Stimulated activated CD8-positive, alpha-beta memory T cell treated with anti-CD3 and anti-CD28 coated beads, Interleukin-4, amount 100 ng/mL, for 1 hour (primary cell): ENCODE measurements around the gene CD2AP.
"Not testable (repeated sequence)": the region's sequence is repeated elsewhere in the genome, so short reads cannot be mapped to it uniquely, and the experiment has no call there.

Source experiments
- DNase-seq, 2 donors: peaks; one replicate each; pipeline ENCODE4 v3.0.0-alpha.2; 2020; ENCODE audit warnings: low read depth in 2 of 2, low spot score in 1 of 2

Gene CD2AP

GRCh38 chr6:47553243-47553642, 75.7 kb downstream of the CD2AP start:
- DNase-seq = not testable (repeated sequence)

DNA sequence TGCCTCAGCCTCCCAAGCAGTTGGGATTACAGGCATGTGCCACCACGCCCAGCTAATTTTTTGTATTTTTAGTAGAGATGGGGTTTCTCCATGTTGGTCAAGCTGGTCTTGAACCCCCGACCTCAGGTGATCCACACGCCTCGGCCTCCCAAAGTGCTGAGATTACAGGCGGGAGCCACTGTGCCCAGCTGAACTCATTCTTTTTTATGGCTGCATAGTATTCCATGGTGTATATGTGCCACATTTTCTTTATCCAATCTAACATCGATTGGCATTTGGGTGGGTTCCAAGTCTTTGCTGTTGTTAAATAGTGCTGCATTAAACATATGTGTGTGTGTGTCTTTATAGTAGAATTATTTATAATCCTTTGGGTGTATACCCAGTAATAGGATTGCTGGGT, 78.9 kb downstream of the CD2AP start:
- not testable (repeated sequence) for DNase-seq

GRCh38 chr6:47563162-47563561, 85.6 kb downstream of the CD2AP start:
- DNase-seq = no peak

DNA sequence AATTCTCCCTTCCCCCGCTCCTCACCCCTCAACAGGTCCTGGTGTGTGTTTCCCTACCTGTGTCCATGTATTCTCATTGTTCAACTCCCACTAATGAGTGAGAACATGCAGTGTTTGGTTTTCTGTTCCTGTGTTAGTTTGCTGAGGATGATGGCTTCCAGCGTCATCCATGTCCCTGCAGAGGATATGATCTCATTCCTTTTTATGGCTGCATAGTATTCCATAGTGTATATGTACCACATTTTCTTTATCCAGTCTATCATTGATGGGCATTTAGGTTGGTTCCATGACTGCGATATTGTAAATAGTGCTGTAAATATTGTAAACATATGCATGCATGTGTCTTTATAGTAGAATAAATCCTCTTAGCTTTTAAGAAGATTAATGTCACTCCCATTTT, 89.0 kb downstream of the CD2AP start:
- DNase-seq = not testable (repeated sequence)

DNA sequence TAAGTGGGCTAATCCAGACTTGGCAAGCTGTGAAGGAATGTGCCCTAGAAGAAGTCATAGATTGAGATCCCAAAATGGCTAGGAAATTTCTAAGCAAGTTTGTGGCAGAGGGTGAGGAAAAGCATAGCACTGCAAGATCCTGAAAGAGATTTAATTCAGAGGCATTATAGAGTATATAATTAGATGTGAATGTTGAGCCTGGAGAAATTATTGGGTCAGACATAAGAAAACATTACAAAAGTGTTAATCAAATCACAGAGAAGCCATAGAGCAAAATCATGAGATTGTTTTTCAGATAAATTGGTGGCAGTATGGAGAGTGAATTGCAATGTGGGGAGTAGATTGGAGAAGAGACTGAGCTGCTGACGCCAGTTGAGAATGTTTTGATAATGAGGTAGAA, 90.0 kb downstream of the CD2AP start:
- no peak for DNase-seq

- no peak for DNase-seq
Measured at GRCh38 chr6:47571488-47571887, 93.9 kb downstream of the CD2AP start.

- DNase-seq = no peak
Measured at GRCh38 chr6:47573109-47573508, 95.5 kb downstream of the CD2AP start.

- DNase-seq = no peak
Measured at GRCh38 chr6:47574789-47575188, 97.2 kb downstream of the CD2AP start.

DNA sequence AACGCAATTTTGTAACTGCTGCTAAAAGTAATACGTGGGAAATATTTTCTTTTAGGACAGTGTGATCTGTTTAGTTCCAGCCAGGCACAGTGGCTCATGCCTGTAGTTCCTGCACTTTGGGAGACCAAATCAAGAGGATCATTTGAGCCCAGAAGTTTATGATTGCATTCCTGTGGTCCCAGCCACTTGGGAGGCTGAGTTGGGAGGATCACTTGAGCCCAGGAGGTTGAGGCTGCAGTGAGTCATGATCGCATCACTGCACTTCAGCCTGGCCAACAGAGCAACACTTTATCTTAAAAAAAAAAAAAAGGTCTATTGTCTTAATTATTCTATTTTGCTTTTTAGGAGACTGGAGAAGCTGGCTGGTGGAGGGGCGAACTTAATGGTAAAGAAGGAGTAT, 101.5 kb downstream of the CD2AP start:
- DNase-seq = no peak

- no peak for DNase-seq
Measured at GRCh38 chr6:47581591-47581990, 104.0 kb downstream of the CD2AP start.

GRCh38 chr6:47587493-47587892, 109.9 kb downstream of the CD2AP start:
- DNase-seq = no peak

GRCh38 chr6:47592131-47592840, 114.7 kb downstream of the CD2AP start:
- no peak for DNase-seq

DNA sequence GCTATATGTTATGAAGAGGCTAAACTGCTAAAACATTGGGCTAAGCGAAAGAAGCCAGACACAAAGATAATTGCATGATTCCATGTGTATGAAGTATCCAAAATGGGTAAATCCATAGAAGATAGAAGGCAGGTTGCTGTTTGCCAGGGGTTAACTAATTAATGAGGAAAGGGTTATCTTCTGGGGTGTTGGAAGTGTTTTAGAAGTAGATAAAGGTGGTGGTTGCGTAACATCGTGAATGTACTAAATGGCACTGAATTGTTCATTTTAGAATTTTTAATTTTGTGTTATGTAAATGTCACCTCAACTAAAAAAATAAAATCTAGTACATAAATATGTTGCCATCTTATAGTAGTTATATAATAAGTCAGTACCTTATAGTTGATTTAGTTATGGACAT, 116.4 kb downstream of the CD2AP start:
- no peak for DNase-seq

DNA sequence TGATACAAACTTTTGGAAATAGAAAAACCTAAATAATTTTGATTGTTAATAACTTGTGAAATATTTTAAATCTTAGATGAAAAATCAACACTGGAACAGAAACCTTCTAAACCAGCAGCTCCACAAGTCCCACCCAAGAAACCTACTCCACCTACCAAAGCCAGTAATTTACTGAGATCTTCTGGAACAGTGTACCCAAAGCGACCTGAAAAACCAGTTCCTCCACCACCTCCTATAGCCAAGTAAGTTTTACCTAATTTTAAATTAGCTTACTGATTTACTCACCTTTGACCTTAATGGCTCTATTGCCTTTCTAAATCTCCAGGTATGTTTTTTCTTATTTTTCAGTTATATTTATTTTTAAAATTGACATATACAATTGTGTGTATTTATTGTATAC, 118.2 kb downstream of the CD2AP start:
- no peak for DNase-seq

- no peak for DNase-seq
Measured at GRCh38 chr6:47598367-47598766, 120.8 kb downstream of the CD2AP start.

GRCh38 chr6:47599512-47599911, 121.9 kb downstream of the CD2AP start:
- no peak for DNase-seq

- no peak for DNase-seq
Measured at GRCh38 chr6:47603227-47603626, 125.6 kb downstream of the CD2AP start.

GRCh38 chr6:47603995-47604394, 126.4 kb downstream of the CD2AP start:
- DNase-seq = no peak

- no peak for DNase-seq
Measured at GRCh38 chr6:47621838-47622449, 144.4 kb downstream of the CD2AP start.

DNA sequence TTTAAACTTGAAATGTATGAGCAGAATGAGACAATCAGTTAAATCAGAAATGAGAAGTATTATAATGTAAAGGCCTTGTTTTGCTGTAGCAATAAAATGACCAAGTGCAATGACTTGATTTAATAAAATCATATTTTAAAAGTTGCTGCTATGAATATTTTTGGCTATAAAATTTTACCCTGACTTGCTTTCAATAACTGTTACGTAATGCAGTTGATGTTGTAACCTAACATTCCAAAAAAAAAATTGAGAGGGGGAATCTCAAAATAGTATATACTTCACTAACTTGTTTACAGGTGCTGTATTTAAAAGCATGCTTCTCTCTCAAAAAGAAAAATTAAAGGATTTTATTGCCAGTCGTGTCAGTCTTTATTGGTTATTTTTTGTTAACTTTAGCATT, 149.2 kb downstream of the CD2AP start:
- no peak for DNase-seq

- DNase-seq = no peak
Measured at GRCh38 chr6:47628448-47629272, 151.1 kb downstream of the CD2AP start.

GRCh38 chr6:47629954-47630353, 152.4 kb downstream of the CD2AP start:
- no peak for DNase-seq
